GM19372 (cell line): Measurements from ENCODE around the gene CKB.
"Not testable (repeated sequence)": the region's sequence is repeated elsewhere in the genome, so short reads cannot be mapped to it uniquely, and the experiment has no call there.

Experiments
- ATAC-seq: cut with Tn5 transposase; IDR thresholded peaks from one replicate; pipeline ENCODE4 v1.9.1; 2021; ENCODE audit warnings: mild to moderate bottlenecking, low read depth, moderate library complexity; ENCODE audit not compliant: unreplicated experiment

The CKB gene

DNA sequence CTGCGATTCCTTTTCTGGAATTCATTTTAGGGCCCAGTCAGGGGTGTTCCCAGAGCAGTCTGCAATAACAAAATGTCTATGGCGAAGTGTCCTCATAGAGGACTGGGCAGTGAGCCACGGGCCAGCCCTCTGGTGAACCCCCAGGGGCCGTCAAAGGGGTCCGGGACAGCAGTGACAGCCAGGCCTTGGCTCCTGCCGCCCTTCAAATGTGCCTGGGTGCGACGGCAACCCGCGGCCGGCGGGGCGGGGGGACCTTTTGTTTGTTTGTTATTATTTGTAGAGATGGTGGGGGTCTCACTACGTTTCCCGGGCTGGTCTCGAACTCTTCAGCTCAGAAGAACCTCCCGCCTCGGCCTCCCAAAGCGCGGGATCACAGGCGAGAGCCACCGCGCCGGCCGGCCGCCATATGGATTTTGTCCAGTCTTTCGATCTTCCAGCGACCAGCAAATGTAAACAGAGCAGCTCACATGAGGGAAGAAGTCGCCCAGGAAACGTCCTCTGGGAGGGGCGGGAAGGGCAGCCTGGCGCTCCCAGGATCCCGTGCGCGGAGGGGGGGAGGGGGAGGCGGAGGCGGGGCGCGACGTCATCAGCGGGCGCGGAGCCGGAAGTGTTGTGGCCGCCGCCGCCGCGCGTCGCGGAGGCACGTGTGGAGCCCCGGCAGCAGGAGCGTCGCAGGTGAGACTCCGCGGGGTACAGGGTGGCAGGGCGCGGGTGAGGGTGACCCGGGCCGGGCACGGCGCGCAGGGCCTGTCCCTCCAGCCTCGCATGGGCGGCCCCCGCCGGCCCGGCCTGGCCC is 6.2 kb upstream of the CKB start, which contains the start of gene TRMT61A:
Gene TRMT61A (plus strand): TSS at position 610 of the 796 bp plus-strand sequence. CDS start 783 bp downstream, outside the sequence.
- ATAC-seq = peak; percentile 64

DNA sequence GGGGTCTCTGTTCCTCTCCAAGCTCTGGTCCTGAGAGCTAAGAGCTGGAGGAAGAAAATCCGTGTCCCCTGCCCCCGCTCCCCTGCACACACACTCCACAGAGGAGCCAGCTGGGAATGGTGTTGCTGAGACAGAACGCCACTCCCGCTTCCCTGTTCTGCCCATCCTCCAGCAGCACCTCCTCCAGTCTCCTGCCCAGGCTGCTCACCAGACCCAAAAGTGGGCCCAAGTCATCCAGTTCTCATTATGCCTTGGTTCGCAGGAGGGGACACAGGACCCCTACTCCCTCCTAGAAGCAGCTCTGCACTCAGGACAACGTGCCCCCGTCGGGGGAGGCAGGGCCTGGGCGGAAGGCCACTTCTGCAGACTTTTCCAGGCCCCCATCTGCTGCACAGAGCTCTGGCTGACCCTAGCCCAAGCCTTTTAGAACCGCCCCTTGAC is 5.5 kb upstream of the CKB start:
- ATAC-seq = no peak

DNA sequence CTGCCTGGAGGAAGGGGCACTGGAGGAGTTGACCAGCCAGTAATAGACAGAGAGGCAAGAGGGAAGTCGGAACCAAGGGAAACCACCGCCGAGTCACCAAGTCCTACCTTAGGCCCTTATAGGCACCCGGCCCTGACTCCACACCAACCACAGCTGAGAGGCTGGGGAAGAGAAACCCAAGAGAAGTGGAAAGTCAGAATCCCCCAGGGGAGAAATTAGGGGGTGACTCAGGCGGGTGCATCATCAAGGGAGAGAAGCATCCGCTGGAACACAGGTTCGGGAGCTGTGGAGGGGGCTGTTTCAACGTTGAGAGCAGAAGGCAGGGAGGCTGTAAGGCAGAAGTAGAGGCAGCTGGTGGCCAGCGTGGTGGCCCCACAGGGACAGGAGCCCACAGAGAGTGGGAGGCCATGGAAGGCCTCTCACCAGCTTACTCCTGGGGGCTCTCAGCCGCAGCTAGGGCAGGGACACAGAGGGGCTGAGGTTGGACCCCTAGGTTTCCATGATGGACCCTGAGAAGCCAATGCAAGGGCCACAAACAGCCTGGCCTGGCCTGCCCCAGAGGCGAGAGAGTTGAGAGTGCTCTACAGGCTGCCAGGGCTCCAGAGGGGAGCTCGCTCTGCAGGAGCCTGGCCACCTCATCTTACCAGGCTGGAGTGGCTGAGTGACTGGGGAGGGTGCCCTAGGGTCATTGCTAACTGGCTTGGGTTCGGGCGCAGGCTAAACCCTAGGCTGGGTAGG is 4.9 kb upstream of the CKB start:
- peak; percentile 59 for ATAC-seq

DNA sequence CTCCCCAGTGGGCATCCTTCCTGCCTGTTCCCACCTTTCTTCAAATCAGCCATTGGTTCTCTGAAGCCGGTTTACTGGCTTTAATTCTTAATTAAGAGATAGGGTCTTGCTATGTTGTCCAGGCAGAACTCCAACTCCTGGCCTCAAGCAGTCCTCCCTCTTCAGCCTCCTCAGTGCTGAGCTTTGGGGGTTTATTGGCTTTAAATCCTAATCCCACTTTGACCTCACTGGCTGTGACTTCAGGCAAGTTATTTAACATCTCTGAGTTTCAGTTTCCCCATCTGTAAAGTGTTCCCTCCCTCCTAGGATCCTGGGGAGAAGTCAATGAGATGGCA is 4.3 kb upstream of the CKB start:
- no peak for ATAC-seq

DNA sequence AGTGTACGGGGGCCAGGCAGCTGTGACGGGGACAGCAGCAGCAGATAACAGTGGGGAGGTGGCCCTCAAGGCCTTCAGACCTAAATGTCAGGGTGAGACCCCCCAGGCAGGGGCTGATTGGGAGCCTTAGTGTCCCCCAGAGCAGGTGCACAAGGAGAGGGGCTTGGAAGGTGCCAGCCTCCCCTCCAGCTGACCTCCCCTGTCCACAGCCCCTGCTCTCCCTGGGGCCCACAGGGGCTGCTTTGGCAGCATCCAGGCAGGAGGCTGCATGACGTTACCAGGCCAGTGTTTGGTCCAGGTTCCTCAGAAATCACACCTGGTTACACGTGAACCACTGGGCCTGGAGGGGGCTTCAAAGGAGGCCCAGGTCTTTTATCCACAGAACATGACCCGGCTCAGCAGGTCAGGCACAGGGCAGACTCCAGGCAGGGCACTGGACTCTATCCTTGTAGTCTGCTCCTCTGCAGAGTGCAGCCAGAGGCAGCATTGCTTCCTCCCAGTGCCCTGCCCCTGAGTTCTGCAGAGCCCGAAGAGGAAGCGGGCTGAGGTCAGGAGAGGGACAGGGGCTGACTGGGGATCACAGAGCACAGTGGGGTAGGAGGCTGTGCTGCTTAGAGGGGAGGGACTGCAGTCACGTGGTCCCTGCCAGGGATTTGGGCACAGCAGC is 3.8 kb upstream of the CKB start:
- no peak for ATAC-seq

DNA sequence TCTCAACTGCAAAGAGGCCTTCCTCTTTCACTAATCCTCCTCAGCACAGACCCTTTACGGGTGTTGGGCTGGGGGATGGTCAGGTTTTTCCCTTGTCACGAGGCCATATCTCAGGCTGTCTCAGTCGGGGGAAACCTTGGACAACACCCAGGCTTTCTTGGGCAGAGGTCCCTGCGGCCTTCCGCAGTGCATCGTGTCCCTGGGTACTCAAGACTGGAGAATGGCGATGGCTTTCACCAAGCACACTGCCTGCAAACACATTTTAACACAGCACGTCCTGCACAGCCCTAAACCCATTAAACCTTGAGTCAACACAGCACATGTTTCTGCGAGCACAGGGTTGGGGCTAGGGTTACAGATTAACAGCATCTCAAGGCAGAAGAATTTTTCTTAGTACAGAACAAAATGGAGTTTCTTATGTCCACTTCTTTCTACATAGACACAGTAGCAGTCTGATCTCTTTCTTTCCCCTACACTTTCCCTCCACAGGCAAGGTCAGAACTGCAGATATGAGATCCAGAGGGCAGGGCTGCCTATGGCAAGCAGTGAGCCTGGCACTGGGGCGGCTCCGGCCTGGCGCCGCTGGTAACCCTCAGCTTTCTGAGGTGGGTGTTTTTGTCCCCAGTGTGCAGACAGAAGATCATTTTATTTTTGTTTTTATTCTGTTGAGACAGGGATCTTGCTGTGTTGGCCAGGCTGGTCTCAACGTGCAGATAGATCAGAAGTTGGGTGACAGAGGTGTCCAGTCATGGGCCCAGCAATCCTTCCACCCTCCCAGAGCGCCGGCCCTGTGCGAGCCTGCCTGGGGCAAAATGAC is 3.0 kb upstream of the CKB start:
- ATAC-seq = not testable (repeated sequence)

DNA sequence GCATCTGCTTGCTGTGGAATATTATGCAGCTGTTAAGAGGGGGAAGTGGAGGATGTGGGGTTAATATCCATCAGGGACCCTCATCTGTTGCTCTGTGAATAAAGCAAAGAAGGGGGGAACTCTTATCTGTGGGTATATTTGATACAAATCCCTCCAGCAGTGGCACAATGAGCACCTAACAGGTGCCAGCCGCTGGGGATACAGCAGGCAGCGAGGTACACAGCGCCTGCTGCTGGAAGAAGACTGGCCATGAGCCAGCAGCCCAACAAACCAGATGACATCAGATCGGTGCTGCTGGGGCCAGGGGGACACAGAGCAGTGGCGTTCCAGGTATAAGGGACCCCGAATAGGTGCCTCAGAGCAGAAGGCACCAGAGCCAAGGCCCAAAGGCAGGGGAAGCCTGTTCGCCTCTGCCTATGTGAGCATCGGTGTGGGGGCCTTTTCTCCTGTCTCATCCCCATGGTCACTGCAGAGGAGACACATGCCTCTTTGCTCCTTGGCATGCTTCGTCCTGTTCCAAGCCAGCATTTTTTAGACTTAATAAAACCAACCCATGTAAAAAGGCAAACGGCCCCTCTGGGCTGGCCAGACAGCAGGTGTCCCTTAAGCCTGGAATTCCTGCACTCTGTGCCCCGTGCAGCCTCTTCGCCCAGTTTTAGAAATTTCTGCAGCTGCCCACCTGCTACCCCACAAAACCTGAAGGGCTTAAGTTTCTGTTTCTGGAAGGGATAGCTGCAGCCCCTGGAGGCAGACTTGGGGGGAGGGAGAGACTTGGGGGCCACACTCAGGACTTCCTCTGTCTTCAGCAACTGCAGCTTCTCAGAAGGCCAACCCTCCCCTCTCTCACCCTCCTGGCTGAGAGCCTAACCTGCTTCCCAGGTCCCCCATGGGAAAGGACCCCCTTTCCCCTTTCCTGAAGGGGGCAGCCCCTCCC is 1.6 kb upstream of the CKB start:
- ATAC-seq = no peak

DNA sequence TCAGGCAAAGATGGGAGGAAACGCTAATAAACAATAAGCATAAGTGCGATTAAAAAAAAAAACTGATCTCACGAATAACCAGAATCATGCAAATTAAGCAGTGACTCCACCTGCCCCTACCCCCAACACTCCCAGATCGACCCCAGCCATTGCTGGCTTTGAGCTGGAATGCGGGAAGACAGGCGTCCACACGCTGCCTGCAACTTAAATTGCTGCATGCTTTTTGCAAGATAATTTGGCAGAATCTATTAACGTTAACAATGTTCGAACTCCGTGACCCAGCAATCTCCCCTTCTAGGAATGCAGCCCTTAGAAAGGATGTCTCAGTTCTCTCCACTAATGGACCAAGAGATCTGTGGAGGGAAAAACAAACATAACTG is 935 bp upstream of the CKB start:
- no peak for ATAC-seq

DNA sequence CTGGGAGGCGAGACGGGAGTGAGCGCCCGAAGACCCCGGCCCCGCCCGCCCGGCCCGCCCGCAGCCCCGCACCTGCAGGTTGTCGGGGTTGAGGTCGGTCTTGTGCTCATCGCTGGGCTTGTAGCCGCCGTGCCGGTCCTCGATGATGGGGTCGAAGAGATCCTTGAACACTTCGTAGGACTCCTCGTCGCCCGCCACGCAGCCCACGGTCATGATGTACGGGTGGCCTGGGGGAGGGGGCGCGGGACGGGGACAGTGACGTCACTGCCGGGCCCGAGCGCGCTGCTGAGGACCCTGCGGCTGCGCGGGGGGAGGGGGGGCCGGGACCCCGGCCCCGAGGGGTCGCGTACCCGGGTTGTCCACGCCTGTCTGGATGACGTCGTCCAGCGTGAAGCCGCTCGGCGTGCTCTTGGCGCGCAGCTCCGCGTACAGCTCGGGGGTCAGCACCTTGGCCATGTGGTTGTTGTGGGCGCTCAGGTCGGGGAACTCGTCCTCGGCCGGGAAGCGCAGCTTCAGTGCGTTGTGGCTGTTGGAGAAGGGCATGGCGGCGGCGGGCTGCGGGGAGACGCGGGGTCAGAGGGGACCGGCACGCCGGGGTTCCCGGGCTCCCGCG is 573 bp downstream of the CKB start:
- ATAC-seq = no peak

DNA sequence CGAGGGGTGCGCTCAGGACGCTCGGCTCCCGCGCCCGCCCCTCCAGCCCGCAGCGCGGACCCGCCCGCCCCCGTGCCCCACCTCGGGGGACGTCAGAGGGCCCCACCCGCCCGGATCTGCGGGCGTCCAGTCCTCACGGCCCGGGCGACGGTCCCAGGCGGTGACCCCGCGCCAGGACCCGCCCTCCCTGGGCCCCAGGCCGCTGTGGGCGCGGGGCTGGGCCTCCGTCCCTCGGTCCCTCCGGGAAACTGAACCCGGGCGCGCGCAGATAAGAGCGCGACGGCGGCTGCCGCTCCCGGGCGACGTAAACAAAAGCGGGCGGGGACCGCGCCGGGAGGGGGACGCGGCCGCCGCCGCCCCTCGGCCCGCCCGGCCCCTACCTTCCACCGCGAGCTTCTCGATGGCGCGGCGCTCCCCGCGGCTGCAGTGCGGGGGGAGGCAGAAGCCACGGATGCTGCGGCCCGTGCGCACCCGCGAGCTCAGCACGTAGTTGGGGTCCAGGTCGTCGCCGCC is 1.1 kb downstream of the CKB start:
- no peak for ATAC-seq

DNA sequence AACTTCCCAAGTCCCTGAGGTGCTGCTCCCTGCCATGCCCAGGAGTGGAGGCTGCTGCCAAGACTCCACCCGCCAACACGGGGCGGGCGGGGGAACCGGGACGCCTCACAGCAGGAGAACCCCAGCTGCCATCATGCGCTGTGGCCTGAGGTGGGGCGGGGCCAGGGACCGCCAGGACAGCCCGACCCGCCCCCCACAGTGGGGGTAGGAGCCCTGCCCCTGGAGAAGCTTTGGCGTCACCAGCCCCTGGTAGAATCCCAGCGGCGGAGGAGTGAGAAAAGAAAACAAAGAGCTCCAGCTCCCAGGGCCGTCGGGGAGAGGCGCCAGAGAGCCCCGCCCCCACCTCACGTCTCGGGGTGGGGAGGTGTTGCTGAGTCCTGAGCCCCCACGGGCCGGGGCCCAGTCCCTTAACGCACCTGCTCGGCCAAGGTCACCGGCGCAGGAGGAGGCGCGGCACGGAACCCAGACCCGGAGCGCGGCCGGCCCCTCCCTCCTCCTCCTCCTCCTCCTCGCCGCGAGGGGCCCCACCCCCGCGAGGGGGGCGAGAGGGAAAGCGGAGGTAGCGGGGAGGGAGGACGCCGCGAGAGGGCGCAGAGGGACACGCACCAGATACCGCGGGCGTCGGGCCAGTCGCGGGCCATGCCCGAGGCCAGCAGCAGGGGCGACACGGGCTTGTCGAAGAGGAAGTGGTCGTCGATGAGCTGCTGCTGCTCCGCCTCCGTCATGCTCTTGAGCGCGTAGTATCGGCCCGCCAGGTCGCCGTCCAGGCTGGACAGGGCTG is 1.8 kb downstream of the CKB start:
- ATAC-seq = no peak

DNA sequence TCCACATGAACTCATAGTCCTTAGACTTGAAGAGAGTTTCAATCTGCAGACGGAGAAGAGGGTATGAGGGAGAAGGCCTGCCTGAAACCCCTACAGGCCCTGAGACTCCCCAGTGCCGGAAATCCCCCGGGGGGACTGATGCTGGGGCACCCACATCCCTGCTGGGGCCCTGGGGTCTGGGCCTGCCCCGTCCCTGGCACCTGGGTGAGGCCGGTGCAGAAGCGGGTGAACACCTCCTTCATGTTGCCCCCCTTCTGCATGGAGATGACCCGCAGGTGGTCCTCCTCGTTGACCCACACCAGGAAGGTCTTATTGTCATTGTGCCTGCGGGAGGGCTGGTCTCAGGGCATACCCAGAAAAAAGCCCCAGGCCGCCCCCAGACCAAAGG is 2.4 kb downstream of the CKB start:
- ATAC-seq = no peak

DNA sequence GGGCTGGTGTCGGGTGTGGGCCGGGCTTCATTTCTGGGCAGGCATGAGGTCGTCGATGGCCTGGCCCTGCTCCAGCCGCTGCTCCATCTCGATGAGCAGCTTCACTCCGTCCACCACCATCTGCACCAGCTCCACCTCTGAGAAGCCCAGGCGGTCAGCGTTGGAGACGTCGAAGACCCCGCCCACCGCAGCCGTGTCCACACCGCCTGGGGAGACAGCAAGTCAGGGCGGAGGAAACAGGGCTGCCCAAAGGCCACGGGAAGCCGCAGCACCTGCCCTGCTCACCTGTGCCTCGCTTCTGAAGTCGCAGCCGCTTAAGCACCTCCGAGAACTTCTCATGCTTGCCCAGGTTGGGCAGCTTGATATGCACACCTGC is 2.8 kb downstream of the CKB start:
- no peak for ATAC-seq

DNA sequence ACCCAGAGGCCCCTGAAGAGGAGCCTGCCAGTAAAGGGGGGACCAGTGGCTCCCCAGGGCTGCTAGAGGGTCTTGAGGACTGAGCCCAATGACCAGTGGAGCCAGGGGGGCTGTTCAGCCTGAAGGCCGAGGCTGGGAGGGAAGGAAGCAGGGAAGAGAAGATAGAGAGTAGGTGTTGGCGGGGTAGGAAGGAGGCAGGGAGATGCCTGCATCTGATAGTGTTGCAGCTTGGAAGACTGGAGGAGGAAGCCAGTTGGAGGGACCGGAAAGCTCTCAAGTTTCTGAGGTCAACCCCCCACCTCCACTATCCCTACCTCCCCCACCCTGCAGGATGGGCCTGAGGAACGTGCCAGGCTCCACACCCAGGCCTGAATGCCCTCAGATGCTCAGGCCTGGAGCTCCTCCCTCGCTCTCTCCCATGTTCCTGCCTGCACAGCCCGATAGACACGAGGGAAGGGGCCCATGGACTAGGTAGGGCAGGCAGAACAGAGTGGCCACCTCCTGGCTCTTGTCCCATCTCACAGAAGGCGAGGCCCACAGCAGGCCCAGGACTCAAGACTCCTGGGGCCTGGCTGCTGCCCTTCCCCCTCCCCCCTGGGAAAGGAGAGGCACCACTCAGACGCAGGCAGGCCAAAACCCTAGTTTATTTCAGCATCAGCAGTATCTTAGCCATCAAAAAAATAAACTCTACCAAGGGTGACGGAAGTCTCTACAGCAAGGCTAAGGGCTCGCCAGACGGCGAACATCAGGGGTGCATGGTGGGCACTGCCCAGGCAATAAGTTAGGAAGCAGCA is 3.4 kb downstream of the CKB start:
- ATAC-seq = no peak

DNA sequence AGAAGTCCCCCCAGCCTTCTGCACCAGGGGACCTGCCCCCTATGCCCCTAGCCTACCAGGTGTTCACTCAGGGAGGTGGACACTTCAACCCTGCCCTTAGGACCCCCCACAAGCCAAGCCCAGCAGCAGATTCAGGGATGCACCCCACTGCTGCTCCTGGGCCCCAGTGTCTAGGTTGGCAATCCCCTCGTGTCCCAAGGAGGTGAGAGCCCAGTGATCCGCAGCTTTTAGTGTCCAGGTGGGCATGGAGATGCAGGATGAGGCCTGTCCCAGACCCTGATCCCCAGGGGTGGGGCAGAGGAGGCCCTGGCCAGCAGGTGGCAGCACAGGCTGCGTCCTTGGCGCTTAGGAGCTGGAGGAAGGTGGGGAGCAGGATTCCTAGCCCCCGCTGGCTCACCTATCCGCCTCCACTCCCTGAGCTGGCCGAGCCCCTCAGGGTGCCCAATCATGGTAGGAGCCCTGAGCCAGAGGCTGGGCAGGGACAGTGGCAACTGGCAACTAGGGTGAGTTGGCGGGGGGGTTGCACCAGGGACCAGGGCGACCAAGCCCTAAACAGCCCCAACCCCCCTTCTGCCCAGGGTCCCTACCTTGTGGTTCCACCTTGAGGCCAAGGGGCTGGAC is 4.1 kb downstream of the CKB start:
- ATAC-seq = no peak

DNA sequence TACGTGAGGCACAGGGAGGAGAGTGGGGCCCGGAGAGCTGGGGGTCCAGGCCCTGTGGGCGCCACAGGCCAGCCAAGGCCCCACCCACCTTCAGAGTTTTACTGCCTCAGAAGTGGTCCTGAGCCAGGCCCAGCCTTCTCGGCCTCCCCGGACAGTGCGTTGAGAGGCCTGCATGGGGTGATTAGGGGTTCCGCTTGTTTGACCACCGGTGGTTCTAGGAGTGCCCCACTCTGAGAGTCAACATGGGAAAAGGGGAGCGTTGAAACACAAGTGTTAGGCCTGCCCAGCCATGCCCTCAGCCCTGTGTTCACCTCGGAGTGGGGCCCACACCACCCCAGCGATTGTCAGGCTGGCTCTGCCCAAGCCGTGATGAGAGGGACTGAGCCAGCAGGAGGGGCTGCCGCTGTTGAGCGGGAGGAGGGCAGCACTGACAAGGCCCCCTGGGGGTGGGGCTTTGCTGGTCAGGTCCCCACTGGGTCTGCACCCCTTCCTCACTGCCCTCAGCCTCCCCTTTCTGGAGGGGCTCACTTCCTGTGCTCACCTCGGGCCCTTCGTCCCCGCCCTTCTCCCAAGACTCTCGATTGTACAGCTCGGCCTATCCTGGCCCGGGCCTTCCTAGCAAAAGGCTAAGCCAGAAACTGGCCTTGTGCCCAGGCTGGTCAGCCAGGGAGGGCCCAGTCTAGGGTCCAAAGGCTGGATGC is 4.8 kb downstream of the CKB start:
- ATAC-seq = no peak
